Subcutaneous adipose tissue (tissue), 4 donors: ENCODE measurements around the gene ZBTB7C. TPM values are rescaled to one million over a fixed set of nuclear protein-coding genes. Genes with fewer than 3 reads are reported as not detected.

ENCODE experiments used
- CTCF ChIP-seq: fragments of 450-650 bp; IDR thresholded peaks from one replicate; pipeline ENCODE4 v1.5.1; 2016; ENCODE audit warnings: low read depth, mild to moderate bottlenecking, control low read depth, antibody characterized with exemption, moderate library complexity
- total RNA-seq, 4 donors: library from RNA; depleted of rRNA; stranded (reverse); fragments of >200 nt; gene quantifications; one replicate each; pipeline ENCODE4 v1.1.0, GENCODE V29; 2016

Gene ZBTB7C
- total RNA-seq, 4 donors from 2014 or later, result 1.0 to 5.5 (median 4.4) TPM

GRCh38 chr18:48002933-48003365 lies 406.2 kb downstream of the ZBTB7C start:
- no peak for TF ChIP-seq CTCF

- TF ChIP-seq CTCF, result no peak
Observed at GRCh38 chr18:48000701-48001100, 408.5 kb downstream of the ZBTB7C start.

GRCh38 chr18:47999801-48000248 lies 409.4 kb downstream of the ZBTB7C start:
- no peak for TF ChIP-seq CTCF

- TF ChIP-seq CTCF, result no peak
Observed at GRCh38 chr18:47997338-47997780, 411.8 kb downstream of the ZBTB7C start.

- TF ChIP-seq CTCF, result no peak
Observed at GRCh38 chr18:47996091-47996541, 413.1 kb downstream of the ZBTB7C start.

- TF ChIP-seq CTCF, result no peak
Observed at GRCh38 chr18:47995654-47996053, 413.5 kb downstream of the ZBTB7C start.

- no peak for TF ChIP-seq CTCF
Observed at GRCh38 chr18:47993409-47993808, 415.8 kb downstream of the ZBTB7C start.

GRCh38 chr18:47992976-47993375 lies 416.2 kb downstream of the ZBTB7C start:
- no peak for TF ChIP-seq CTCF
